ENCODE data around the gene USP6.

DNA sequence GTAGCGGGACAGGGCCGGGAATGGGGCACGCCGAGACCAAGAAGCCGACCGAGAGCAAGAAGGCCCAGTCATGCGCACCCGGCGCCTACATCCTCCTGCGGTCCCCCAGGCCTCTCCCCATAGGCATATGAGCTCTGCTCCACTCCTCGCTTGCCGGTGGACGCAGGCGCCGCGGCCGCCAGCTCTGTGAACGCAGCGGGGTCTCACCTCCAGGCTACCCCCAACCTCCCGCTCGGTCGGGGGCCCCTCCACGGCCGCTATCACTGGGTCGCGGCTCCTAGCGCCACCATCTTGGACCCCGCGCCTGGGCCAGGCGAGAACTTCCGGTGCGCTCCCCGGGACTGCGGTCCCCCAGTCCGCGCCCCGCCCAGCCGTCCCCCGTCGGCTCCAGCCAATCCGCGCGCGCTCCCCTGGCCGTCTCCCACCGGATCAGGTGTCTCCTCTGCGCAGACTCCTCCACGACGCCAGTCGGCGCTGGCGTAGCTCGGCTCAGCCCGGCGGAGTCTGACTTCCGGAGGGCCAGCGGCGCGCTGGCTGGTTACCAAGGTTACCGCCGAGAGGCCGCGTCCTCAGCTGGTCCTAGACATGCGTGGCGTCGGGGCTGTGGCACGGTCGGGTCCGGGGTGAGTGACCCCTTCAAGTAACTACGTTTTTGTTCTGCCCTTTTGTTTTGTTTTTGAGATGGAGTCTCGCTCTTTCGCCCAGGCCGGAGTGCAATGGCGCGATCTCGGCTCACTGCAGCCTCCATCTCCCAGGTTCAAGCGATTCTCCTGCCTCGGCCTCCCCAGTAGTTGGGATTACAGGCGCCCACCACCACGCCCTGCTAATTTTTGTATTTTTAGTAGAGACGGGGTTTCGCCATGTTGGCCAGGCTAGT, 75.9 kb downstream of the USP6 start, which contains the start of gene ZNF594:
- TF ChIP-seq, protein P1, sequence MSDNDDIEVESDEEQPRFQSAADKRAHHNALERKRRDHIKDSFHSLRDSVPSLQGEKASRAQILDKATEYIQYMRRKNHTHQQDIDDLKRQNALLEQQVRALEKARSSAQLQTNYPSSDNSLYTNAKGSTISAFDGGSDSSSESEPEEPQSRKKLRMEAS (IDR thresholded peaks at IDR 0.05), result peak; percentile 74
- TF ChIP-seq, protein P2, sequence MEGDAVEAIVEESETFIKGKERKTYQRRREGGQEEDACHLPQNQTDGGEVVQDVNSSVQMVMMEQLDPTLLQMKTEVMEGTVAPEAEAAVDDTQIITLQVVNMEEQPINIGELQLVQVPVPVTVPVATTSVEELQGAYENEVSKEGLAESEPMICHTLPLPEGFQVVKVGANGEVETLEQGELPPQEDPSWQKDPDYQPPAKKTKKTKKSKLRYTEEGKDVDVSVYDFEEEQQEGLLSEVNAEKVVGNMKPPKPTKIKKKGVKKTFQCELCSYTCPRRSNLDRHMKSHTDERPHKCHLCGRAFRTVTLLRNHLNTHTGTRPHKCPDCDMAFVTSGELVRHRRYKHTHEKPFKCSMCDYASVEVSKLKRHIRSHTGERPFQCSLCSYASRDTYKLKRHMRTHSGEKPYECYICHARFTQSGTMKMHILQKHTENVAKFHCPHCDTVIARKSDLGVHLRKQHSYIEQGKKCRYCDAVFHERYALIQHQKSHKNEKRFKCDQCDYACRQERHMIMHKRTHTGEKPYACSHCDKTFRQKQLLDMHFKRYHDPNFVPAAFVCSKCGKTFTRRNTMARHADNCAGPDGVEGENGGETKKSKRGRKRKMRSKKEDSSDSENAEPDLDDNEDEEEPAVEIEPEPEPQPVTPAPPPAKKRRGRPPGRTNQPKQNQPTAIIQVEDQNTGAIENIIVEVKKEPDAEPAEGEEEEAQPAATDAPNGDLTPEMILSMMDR (IDR thresholded peaks at IDR 0.05 in 2 of 3, conservative IDR thresholded peaks at IDR 0.05 in 1 of 3; ENCODE audit: borderline replicate concordance in 1 of 3, insufficient read depth in 1 of 3, low read depth in 2 of 3, low read length in 2 of 3), result peak; percentile 58 to 77 (median 65)
